WERI-Rb-1 (cell line): Measurements from ENCODE around the gene IL34.

Experiments used
- DNase-seq: peaks from one replicate; pipeline ENCODE4 v3.0.0-alpha.2; 2020
- H3K27ac ChIP-seq: fragments of 250-450 bp; sonication (Bioruptor Pico); 2 replicates; pipeline ENCODE4 v1.5.1; 2020; ENCODE audit warnings: mild to moderate bottlenecking, moderate library complexity
- H3K27me3 ChIP-seq: fragments of 250-450 bp; sonication (Bioruptor Pico); 2 replicates; pipeline ENCODE4 v1.5.1; 2021; ENCODE audit warnings: mild to moderate bottlenecking, low read depth, moderate library complexity; ENCODE audit not compliant: insufficient read depth, severe bottlenecking
- H3K36me3 ChIP-seq: fragments of 250-450 bp; sonication (Bioruptor Pico); 2 replicates; pipeline ENCODE4 v1.5.1; 2020; ENCODE audit warnings: mild to moderate bottlenecking, moderate library complexity
- H3K4me3 ChIP-seq: 2 replicates; pipeline ENCODE4 v1.5.1; 2011; ENCODE audit warnings: low read depth, mild to moderate bottlenecking, control low read depth, low read length
- H3K9me3 ChIP-seq: fragments of 250-450 bp; sonication (Bioruptor Pico); 2 replicates; pipeline ENCODE4 v1.5.1; 2021; ENCODE audit warnings: mild to moderate bottlenecking, moderate library complexity; ENCODE audit not compliant: severe bottlenecking
- TF ChIP-seq, protein P1 (sequence below): IDR thresholded peaks from 2 replicates; pipeline ENCODE4 v1.5.1; 2011; ENCODE audit warnings: low read depth, mild to moderate bottlenecking, control low read depth, inconsistent platforms, low read length

The IL34 gene

DNA sequence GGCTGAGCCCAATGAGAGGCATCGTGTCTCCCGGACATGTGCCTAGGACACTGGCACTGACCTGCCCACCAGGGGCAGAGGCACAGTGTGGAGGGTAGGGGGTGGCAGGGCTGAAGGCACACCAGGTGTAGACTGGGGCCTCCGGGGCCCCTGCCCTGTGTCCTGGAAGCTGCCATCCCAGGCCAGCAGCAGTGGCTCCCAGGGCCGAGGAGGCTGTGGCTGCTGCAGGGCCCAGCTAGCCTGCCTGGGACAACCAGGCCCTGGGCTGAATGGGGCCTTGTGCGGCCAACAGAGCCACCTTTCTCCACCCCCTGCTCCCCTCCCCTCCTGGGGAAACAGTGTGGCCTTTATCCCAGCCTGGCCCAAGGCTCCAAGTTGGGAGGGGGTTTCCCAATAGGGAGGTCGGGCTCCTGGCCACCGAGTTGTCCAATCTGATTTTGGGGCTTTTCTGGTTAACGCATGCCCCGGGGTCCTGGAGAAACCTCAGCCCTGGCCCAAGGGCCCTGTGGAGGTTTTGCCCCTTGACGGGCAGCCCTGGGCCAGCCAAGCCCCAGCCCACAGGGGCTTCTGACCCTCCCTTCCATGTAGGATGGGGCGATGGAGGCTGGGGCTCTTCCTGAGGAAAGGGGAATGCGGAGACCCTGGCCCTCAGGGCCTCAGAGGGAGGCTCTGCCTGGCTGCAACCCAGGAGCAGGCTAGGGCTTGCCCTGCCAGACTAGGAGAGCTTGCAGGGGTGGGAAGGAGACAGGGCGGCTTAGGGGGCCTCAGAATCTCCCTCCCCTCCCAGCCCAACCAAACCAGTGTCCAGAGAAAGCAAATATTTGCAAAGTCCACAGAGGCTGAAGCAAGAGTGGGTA, 35.3 kb downstream of the IL34 start:
- DNase-seq: no peak
- TF ChIP-seq, protein P1, sequence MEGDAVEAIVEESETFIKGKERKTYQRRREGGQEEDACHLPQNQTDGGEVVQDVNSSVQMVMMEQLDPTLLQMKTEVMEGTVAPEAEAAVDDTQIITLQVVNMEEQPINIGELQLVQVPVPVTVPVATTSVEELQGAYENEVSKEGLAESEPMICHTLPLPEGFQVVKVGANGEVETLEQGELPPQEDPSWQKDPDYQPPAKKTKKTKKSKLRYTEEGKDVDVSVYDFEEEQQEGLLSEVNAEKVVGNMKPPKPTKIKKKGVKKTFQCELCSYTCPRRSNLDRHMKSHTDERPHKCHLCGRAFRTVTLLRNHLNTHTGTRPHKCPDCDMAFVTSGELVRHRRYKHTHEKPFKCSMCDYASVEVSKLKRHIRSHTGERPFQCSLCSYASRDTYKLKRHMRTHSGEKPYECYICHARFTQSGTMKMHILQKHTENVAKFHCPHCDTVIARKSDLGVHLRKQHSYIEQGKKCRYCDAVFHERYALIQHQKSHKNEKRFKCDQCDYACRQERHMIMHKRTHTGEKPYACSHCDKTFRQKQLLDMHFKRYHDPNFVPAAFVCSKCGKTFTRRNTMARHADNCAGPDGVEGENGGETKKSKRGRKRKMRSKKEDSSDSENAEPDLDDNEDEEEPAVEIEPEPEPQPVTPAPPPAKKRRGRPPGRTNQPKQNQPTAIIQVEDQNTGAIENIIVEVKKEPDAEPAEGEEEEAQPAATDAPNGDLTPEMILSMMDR: no peak
- no peaks in the 10 kb centered on the region for H3K27me3 ChIP-seq
- no peaks in the 10 kb centered on the region for H3K9me3 ChIP-seq
- peak overlapping the region; percentile 14; the same call in 1 of the 2 replicates for H3K27ac ChIP-seq
- H3K4me3 ChIP-seq: no peak overlapping the region
- peaks cover 50% of the 10 kb centered on the region for H3K36me3 ChIP-seq

GRCh38 chr16:70682239-70683145, 36.1 kb downstream of the IL34 start:
- no peaks in the 10 kb centered on the region for H3K27me3 ChIP-seq
- no peak for DNase-seq
- 0 out of 2 replicates have a peak overlapping the region, but pooled peaks have one; percentile 14 for H3K27ac ChIP-seq
- H3K36me3 ChIP-seq: peaks cover 45% of the 10 kb centered on the region
- H3K9me3 ChIP-seq: no peaks in the 10 kb centered on the region
- H3K4me3 ChIP-seq: no peak overlapping the region
- TF ChIP-seq, protein P1: peak; percentile 27; the same call in 1 of the 2 replicates

DNA sequence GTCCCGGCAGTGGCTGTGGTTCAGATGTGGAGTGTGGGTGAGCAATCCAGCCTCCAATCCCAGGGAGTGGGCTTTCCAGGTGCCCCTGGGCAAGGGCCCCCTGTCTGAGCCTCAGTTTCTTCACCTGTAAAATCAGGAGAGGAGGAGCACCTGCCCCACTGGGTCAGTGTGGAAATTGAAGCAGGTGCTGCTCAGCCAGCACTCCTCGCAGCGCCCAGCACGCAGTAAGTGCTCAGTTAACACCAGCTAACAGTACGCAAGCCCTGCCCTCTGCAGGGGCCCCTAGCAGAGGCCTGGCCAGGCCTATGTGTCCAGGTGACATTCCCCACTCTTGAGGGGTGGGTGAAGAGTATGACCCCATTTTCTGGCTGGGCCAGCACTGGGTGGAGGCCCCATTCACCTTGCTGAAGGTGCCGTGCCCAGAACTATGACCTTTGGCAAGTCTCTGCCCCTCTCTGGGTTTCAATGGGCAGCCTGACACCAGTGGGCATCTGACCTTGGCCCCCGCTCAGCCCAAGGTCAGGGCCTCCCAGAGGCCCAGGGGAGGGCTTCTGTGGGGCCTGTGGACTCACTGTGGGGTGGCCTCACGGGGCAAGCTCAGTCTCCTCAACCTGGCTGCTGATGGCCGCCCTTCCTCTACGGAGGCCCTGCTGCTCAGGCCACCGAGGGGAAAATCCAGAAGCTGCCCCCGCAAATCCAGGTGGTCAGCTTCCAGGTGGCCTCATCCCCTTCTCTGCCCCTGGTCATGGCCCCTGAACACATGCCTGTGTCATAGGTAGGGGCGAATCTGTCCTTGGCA, 37.0 kb downstream of the IL34 start:
- TF ChIP-seq, protein P1: no peak
- Histone ChIP-seq H3K9me3 (no peaks in the 10 kb centered on the region), H3K36me3 (peaks cover 36% of the 10 kb centered on the region), H3K4me3 (no peak overlapping the region), H3K27me3 (no peaks in the 10 kb centered on the region), H3K27ac (no peak overlapping the region)
- DNase-seq: no peak

DNA sequence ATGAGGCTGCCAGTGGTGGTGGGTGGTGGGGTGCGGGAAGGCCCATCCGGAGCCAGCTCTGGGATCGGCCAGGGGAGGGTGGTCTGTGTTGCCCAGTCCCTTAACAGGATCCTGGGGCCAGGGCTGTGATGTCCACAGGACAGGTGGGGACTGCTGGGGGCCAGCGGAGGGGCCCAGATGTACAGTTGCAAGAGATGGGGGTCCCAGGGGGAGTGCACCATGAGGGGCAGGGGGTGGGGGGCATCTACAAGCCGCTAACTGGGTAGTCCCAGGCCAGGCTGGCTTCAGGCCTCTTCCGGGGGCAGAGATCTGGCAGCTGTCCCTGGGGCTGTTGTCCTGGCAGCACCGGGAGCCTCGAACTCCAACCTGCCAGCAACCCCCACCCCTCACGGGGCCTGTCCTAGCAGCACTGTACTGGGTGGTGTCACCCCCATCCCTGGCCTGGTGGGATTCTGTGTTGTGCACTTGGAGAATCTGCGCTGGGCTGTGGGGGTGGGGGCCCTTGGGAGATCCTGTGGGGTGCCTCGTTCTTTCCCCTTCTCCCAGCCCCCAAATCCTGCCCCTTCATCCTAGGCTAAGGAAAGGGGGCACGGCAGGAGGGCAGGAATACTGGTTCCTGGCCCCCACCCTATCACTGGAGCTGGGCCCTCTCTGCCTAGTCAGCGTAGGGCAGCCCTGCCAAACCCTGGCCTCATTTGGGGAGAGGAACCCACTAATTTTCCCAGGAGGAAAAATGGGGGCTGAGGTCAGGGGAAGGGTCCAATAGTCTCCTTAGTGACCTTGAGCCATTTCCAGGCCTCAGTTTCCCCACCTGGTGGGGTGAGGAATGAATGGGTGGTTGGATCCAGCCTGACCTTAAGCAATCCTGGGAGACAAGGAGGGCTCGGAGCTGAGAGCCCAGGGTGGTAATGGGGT, 38.0 kb downstream of the IL34 start:
- Histone ChIP-seq H3K9me3 (no peaks in the 10 kb centered on the region), H3K36me3 (peaks cover 25% of the 10 kb centered on the region), H3K27ac (peak overlapping the region; percentile 78), H3K27me3 (no peaks in the 10 kb centered on the region), H3K4me3 (peak overlapping the region; percentile 80)
- TF ChIP-seq, protein P1: no peak
- no peak for DNase-seq
